Measurements from ENCODE around the gene MUC20. TPM values are rescaled to one million over a fixed set of nuclear protein-coding genes. Genes with fewer than 3 reads are reported as not detected.
"Not testable (repeated sequence)": the region's sequence is repeated elsewhere in the genome, so short reads cannot be mapped to it uniquely, and the experiment has no call there.

MUC20 gene
- total and polyA plus RNA-seq, 9 of the 15 experiments (the other 6 are each of a cell fraction or from before 2014, with no cell fraction given) = 0.03 to 0.23 (median 0.15) TPM; not detected in 3

- TF ChIP-seq POLR2AphosphoS2 (IDR thresholded peaks at IDR 0.05; ENCODE audit: low read length) (0 out of 2 replicates have a peak, but pooled peaks have one; percentile 65), MEIS2 (IDR thresholded peaks at IDR 0.05; ENCODE audit: partially characterized antibody) (peak; percentile 77)
Observed at GRCh38 chr3:195687209-195687760, 33.5 kb upstream of the MUC20 start (continued).

GRCh38 chr3:195688471-195689183 lies 32.2 kb upstream of the MUC20 start:
- BruUV-seq (replicated peaks); in situ Hi-C loops (cut with MboI); FAIRE-seq: not testable (repeated sequence)

More at GRCh38 chr3:195688471-195689183, 32.2 kb upstream of the MUC20 start:
- DNase-seq (ENCODE audit: extremely low read depth in 1 of 4, low spot score in 3 of 4); H3K4me1 ChIP-seq (replicated peaks in 1 of 2; ENCODE audit: control insufficient read depth in 2 of 2, insufficient read depth in 2 of 2, low read length in 2 of 2); H3K79me2 ChIP-seq (ENCODE audit: control insufficient read depth, insufficient read depth, low read length); H3K27ac ChIP-seq (ENCODE audit: extremely low read depth, low read depth, low read length); H3K9me1 ChIP-seq (ENCODE audit: control insufficient read depth, insufficient read depth, low read length); H3K9ac ChIP-seq (ENCODE audit: insufficient read depth in 1 of 2, low read depth in 2 of 2, low read length in 2 of 2); POLR2A ChIA-PET; intact Hi-C loops (cut with micrococcal nuclease); H4K20me1 ChIP-seq (replicated peaks; ENCODE audit: control insufficient read depth, insufficient read depth, low read length); ATAC-seq; H3K9me3 ChIP-seq (replicated peaks; ENCODE audit: control insufficient read depth, insufficient read depth, low read depth, low read length); H3K27me3 ChIP-seq (ENCODE audit: control insufficient read depth in 2 of 2, insufficient read depth in 2 of 2, low read length in 2 of 2); H3K4me2 ChIP-seq (ENCODE audit: insufficient read depth, low read length); CTCF ChIA-PET (ENCODE audit: low intra/inter-chr PET ratio); H2AFZ ChIP-seq (ENCODE audit: low read depth, low read length); H3K4me3 ChIP-seq: not testable (repeated sequence)
- 70% methylated on average over 3 of the region's 14 CpGs for WGBS (ENCODE audit: insufficient coverage, low coverage, missing lambda C conversion rate)
- H3K36me3 ChIP-seq (ENCODE audit: control insufficient read depth, insufficient read depth, low read length) = peaks cover 67% of the 10 kb centered on the region; the same call in 2 of the 3 replicates
